ENCODE data around the gene FADS2.

The FADS2 gene

DNA sequence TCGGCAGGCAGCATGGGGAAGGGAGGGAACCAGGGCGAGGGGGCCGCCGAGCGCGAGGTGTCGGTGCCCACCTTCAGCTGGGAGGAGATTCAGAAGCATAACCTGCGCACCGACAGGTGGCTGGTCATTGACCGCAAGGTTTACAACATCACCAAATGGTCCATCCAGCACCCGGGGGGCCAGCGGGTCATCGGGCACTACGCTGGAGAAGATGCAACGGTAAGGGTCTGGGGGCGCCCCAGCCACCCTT lies 204 bp downstream of the FADS2 start:
- DNase-seq = no peak

GRCh38 chr11:61828629-61829407 lies 718 bp downstream of the FADS2 start:
- DNase-seq = peak; percentile 41

- DNase-seq = no peak
Measured at GRCh38 chr11:61829806-61830205, 1.7 kb downstream of the FADS2 start.

GRCh38 chr11:61830237-61831105 lies 2.4 kb downstream of the FADS2 start:
- DNase-seq = peak; percentile 39

GRCh38 chr11:61832207-61832606 lies 4.1 kb downstream of the FADS2 start:
- no peak for DNase-seq

DNA sequence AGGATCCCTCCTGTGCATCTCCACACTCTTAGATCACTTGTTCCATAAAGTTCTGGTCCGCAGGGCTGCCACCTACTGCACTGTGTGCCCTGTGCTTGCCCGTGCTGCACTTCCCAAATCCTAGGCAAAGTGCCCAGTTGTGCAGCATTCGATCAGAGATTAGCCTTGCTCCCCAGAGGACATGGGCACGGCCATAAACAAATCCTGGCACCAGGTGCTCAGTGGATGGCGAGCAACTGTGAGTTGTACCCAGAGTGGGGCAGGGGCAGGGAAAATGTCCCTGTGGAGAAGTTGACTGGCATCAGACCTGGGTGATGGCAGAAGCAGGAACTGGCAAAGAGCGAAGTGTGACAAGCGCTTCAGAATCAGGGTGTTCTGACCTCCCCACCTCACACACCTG lies 4.7 kb downstream of the FADS2 start:
- no peak for DNase-seq

DNA sequence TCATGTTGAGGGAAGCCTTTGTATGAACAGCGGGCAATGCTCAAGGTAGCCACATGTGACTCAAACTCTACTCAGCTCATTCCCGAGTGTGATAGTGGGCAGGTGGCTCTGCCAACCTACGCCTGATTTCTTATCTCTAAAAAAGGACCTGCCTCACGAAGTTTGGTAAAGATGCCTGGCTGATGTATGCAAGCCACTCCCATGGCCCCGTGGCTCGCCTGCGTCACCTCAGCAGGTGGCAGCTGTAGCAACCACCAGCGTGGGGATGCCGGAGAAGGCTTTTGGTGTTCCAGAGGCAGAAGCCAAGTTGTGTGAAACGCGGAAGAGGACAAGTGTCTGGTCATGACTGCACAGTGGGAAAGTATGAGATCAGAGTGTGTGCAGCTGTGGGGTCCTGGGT lies 5.4 kb downstream of the FADS2 start:
- DNase-seq = no peak

DNA sequence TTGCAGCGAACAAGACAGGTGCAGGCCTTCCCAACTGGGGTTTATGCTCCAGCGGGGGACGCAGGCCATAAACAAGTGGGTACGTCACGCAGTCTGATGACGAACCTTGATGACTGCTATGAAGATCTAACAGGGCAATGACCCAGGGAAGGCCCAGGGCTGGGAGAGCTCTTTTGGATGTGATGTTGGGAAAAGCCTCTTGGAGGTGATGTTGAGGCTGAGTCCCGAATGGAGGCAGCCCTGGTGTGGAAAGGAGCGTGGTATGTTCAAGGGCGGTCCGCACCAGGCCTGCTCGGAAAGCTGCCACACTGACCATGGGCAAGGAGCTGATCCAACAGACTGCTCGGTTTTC lies 5.8 kb downstream of the FADS2 start:
- no peak for DNase-seq

- peak; percentile 76 for DNase-seq
Measured at GRCh38 chr11:61834278-61835048, 6.4 kb downstream of the FADS2 start.

DNA sequence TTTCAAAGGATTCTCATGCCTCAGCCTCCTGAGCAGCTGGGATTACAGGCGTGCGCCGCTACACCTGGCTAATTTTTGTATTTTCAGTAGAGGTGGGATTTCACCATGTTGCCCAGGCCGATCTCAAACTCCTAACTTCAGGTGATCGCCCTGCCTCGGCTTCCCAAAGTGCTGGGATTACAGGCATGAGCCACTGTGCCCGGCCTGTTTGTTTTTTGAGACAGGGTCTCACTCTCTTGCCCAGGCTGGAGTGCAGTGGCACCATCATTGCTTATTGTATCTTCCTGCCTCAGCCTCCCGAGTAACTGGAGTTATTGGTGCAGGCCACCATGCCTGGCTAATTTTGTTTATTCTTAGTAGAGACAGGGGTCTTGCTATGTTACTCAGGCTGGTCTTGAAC lies 8.1 kb downstream of the FADS2 start:
- DNase-seq = no peak

- no peak for DNase-seq
Measured at GRCh38 chr11:61837411-61838005, 9.4 kb downstream of the FADS2 start.

- no peak for DNase-seq
Measured at GRCh38 chr11:61838501-61838900, 10.4 kb downstream of the FADS2 start.

GRCh38 chr11:61838921-61839320 lies 10.8 kb downstream of the FADS2 start:
- no peak for DNase-seq

DNA sequence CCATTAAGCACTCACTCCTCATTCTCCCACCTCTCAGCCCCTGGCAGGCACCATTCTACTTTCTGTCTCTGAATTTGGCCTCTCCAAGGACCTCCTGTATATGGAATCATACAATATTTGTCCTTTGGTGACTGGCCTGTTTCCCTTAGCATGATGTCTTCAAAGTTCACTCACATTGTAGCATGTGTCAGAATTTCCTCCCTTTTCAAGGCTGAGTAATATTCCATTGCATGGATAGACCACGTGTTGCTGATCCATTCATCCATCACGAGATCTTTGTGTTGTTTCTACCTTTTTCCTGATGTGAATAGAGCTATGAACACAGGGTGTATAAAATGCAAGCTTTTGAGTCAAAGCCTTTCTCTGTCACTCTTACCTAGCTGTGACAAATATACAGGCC lies 11.6 kb downstream of the FADS2 start:
- DNase-seq = no peak

GRCh38 chr11:61840371-61840770 lies 12.3 kb downstream of the FADS2 start:
- no peak for DNase-seq

GRCh38 chr11:61841636-61842527 lies 13.8 kb downstream of the FADS2 start:
- DNase-seq = no peak

- no peak for DNase-seq
Measured at GRCh38 chr11:61842528-61842820, 14.4 kb downstream of the FADS2 start.

- no peak for DNase-seq
Measured at GRCh38 chr11:61844909-61845565, 16.9 kb downstream of the FADS2 start.

DNA sequence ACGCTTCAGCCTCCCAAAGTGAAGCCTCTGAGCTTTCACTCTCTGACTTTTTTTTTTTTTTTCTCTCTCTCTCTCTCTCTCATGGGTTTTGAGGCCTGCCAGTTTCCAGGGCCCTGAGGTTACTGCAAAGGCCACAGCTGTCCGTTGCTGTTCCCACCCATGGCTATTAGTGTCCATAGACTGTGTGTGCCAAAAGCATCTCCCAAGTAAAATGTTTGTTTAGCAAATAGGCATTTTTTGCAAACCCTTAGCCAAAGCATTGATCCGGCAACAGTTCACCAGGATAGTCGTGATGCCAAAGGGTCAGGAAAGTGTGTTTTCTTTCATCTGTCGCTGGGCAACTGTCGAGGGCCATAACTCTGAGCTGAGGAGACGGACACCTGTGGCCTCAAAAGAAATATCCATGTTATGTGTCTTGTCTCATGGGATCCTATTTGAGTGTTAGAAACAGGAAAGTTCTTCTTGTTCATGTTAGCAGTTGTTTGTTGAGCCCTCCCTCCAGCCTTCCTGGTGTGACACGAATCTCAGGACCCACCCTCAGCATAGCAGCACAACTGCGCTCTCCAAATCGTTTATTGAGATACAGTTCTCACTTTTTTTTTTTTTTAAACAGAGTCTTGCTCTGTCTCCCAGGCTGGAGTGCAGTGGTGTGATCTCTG lies 18.4 kb downstream of the FADS2 start:
- no peak for DNase-seq

DNA sequence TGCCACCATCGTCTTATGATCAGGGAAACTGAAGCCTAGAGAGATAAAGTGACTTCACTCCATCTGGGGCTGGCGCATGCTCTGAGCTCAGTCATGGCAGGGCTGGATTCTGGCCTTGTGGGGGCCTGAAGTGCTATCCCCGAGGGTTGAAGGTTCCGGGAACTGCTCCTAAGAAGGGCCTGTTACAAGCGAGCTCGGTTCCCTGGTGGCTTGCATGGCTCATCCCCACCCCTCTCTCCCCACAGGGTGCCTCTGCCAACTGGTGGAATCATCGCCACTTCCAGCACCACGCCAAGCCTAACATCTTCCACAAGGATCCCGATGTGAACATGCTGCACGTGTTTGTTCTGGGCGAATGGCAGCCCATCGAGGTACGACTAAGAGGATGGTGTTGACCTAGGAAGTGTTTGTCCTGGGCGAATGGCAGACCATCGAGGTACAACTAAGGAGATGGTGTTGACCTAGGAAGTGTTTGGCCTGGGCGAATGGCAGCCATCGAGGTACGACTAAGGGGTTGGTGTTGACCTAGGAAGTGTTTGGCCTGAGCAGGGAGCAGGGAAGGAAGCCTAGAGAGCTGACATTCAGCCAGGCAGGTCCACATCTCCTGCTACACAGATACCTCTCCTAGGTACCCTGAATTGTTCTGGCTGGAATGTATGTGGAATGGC lies 19.9 kb downstream of the FADS2 start:
- no peak for DNase-seq

DNA sequence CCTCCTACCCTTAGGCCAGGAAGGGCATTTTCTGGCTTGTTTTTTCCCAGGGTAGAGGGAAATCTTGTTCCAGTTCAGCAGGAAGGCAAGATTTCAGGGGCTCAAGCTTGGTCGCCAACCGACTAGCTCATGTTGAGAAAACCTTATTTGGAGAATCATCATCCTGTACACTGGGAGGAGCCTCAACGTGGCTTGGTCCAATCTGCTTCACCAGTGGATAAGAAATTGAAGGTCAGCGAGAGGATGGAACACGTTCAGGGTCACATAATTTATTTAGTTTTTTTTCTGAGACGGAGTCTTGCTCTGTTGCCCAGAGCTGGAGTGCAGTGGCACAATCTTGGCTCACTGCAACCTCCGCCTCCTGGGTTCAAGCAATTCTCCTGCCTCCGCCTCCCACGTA lies 20.5 kb downstream of the FADS2 start:
- no peak for DNase-seq
